Hepatic stellate cell (primary cell): ENCODE measurements around the gene ROPN1L.

ENCODE experiments used
- DNase-seq: peaks from one replicate; pipeline ENCODE4 v3.0.0; 2011; ENCODE audit warnings: low spot score

Gene ROPN1L

DNA sequence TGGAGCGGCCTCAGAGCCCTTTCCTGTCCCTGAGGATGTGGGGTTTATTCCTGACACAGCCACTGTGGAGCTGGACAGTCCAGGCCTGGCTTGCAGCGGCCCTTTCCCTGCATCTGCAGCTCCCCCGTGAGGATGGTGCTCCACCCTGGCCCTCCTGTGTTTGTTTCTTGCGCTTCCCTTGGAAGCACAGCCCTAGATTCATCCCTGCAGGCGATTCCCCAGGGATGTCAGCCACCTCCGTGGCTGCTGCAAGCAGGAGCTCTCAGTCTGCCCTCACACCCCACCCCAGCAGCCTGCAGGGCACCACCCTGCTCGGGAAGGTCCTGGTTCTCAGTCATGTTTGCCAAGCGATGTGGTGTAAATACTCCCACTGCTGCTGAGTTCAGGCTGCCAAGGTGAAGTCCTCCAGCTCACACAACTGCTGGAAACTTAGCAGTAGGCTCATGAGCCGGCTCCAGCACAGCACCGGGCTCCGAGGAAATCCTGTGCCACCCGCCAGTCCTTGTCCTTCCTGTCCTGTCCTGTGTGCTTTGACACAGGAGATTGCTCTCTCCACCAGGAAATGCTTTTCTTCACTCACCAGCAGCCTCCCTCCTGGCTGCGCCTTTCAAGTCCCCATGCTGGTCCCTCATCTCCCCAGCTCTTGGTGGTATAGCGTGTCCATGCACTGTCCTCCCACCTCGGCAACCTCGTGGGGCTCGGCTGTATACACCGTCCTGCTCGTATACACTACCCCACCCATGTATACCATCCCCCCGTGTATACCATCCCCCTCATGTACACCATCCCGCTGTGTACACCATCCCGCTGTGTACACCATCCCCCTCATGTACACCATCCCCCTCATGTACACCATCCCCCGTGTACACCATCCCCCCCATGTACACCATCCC lies 16.2 kb downstream of the ROPN1L start:
- DNase-seq, result no peak

DNA sequence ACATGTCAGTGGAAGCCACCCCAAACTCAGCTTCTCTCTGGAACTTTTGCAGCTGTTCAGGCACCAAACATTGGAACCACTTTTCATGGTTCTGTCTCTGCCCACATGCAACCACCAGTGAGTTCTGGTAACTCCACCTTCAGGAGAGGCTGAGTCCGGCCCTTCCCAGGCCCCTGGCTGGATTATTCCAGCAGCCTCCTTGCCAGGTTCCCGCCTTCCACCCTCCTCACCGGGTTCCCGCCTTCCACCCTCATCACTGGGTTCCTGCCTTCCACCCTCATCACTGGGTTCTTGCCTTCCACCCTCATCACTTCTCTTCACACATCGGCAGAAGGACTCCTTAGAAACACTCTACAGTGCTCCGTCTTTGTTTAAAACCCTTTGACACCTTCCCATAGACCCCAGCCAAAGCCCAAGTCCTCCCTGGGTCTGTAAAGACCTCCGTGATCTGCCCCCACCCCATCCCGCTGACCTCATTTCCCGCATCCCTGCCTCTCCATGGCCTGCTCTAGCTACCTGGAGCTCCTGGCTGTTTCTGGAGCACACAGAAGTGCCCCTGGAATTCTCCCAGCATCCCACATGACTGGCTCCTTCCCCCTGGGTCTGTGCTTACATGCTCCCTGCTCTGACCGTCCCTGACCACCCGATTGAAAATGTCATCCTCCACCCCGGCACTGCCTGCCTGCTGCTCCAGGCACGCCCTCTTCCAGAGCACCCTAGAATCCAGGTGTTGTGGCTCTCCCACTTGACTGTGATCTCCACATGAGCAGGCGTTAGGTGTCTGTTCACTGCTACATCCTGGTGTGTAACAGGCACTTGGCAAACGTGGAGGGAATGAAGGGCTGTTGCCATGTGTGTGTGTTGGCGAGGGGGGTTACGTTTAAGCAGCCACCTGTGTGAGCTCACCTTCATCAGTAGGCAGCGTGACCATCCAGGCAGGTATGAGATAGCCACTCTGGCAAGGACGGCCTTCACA lies 17.7 kb downstream of the ROPN1L start:
- no peak for DNase-seq

DNA sequence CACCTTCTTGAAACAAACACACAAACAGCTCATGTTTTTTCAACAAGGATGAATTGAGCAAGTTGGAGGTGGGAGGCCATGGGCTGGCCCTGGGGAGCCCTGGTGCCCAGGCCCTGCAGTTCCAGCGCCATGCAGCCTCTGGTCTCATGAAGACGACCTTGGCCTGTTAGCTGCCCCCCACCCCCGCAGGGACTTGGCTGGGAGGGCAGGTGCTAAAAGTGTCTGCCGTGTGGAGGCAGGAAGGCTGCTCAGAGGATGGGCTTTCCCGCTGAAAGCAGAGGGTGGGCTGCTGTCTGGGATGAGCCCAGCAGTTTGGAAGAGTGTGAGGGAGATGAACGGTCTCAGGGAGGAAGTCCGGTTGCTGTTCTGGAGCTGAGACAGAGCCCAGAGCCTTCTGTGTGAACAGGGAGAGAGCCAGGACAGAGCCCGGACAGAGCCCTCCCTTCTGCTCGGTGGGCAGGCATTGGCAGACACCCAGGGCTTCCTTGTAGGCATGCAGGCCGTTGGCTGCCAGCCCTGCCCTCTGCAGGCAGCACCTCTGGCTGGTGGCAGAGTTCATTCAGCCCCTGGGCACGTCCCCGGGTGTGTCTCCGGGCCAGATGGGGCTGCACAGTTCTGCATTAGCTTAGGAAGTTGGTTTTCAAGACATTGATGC lies 18.7 kb downstream of the ROPN1L start:
- DNase-seq, result no peak

DNA sequence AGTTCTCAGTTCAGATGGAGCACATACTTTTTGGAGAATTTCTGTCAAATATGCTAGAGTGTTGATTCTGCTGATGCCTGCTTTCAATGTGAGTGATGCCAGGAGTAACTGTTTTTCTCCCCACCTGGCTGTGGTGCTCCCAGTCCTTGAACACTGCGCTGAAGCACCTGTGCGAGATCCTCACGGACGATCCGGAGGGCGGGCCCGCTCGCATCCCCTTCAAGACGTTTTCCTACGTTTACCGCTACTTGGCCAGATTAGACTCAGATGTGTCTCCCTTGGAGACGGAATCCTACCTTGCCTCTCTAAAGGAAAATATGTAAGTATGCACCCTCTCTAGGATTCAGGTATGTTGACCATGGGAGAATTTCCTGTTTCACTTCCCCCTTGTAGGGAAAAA lies 19.4 kb downstream of the ROPN1L start:
- DNase-seq, result no peak

DNA sequence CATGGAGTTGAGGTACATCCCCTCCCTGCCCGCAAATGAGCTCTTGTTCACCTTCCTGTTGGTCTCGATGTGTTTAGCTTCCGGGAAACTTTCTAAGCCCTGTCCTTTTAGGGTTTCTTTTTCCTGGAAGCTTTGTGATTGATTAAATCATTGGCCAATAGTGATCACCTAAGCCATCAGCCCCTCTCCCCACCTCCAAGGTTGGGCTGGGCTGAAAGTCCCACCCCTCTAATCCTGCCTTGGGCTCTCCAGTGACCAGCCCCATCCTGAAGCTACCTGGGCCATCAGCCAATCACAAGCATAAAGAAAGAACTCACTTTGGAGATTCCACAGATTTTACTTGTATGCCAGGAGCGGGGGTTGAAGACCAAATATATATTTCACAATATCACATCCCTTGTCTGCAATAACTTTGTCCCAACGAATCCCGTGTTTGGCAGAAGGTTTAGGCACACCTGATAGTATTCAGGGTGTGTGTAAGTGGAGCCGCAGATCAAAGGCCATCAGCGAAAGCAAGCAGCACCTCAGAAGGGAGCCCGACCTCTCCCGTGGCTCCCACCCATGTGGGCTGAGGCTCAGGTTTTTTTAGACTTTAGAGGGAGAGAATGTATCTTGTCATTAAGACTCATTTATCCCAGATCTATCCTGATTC lies 20.4 kb downstream of the ROPN1L start:
- DNase-seq, result no peak

DNA sequence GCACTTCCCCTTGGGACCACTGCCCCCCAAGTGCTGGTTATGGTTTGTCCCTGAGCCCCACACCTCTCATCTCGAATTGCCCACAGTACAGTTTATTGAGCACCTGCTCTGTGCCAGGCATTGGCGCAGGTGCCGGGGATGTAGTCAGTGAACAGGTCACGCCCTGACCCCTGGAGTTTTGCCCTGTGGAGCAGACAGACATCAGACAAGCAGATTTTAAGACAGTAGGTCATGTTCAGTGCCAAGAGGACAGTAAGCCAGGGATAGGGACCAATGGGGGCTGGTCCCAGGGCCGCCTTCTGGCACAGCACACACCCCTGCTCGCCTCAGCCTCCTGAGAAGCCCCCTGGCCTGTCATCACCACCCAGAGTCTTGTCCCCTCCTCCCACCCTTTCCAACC lies 21.9 kb downstream of the ROPN1L start:
- DNase-seq, result no peak

DNA sequence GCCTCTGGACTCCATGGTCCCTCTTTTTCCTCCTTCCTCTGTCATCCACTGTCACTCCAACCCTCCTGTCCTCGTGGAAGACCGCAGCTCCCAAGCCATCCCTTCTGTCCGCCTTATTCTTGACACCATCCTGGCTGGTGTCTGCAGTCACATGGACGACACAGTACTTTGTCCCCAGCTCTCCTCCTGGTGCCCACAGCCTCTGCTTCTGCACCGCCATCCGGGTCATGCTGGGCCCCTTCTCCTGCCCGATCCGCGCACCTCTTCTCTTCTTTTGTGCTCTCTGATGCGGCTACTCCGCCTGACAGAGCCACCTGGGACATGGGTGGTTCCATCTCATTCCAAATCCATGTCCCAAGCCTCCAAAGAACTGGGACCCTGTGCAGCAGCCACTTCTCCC lies 22.5 kb downstream of the ROPN1L start:
- DNase-seq, result no peak

DNA sequence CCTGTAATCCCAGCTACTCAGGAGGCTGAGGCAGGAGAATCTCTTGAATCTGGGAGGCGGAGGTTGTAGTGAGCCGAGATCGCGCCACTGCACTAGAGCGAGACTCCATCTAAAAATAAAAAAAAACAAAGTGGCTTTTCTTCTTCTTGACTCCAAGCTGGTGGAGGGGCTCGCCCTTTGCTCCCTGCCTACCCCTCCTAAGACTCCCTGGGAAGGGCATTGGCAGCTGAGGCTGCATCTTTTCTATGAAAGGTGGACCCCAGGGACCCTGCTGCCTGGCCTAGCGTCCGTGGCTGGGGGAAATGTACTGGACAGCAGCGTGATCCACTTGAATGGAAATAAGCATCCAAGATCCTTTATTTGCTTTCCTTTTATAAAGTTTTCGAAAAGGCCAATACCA lies 24.0 kb downstream of the ROPN1L start:
- DNase-seq, result no peak

DNA sequence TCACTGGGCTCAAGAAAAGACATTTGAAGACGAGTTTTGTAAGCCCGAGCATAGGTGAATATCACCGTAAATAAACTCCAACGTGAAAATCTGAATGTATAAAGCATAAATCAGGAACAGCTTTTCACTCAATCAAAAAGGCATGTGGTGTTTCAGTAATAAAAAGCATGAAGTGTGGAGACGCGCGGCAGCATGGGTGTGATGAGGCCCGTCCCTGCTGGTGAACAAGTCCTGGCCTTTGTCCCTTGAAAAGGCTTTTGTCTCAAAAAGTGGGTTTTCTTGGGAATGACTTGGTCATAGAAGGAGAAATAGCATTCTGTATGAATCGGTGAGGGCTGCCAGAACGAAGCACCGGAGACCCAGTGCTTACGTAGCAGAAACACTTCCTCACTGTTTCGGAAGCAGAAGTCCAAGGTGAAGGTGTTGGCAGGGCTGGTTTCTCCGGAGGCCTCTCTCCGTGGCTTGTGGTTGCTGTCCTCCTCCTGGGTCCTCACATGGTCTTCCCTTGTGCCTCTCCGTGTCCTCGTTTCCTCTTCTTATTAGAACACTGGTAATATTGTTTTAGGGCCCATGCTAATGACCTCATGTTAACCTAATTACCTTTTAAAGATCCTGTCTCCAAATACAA lies 24.9 kb downstream of the ROPN1L start:
- no peak for DNase-seq

DNA sequence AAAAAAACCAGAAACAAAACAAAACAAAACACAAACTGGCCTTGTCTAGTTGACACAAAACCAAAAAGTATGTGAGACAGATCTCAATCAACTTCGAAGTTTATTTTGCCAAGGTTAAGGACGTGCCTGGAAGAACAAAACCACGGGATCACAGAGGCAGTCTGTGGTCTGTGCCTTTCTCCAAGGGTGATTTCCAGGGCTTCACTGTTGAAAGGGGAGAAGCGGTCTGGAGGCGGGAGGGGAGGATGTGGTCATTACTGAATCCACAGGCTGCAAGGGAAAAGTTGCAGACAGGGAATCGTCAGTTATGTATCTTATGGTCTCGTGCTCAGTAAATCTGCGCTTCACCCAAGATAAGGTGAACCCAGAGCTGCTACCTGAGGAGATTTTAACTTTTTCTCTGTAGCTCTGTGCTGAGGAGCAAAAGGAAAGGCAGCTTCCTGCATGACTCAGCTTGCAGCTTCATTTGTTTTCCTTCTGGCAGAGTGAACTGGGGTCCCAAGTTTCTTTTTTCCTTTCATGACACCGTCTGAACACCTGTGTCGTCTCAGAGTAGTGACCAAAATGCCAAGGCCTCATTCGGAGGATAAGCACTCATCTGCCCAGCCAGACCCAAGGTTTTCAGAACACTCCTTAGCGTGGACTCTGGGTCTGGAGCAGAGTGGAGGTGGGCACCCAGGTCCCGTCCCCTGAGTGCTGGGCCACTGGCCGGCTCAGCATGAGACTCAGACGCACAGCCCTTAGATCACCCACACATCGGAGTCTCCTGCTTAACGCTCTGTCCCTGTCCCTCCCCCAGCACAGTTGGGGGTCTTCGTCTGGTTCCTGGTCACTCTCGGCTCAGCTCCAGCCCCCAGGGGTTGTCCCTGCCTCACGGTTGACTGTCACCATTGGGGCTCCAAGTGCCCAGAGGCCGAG lies 25.9 kb downstream of the ROPN1L start:
- peak; percentile 75 for DNase-seq

DNA sequence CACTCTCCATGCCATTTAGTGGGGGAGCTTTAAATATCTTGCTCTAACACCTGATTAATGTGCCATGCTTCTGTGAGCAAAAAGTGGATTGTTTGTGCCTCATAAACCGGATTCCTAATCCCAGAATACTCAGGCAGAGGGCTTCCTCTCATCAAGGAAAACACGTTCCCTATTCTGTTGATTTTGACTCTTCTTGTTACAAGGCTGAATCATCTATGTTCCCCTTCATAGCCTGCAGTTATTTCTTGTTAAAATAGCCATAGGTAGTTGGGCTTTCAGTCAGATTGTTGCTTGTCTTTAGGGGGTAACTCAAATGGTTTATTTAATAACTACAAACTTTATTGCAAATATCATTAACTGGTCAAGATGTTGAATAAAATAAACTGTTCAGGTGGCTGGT lies 26.6 kb downstream of the ROPN1L start:
- no peak for DNase-seq

DNA sequence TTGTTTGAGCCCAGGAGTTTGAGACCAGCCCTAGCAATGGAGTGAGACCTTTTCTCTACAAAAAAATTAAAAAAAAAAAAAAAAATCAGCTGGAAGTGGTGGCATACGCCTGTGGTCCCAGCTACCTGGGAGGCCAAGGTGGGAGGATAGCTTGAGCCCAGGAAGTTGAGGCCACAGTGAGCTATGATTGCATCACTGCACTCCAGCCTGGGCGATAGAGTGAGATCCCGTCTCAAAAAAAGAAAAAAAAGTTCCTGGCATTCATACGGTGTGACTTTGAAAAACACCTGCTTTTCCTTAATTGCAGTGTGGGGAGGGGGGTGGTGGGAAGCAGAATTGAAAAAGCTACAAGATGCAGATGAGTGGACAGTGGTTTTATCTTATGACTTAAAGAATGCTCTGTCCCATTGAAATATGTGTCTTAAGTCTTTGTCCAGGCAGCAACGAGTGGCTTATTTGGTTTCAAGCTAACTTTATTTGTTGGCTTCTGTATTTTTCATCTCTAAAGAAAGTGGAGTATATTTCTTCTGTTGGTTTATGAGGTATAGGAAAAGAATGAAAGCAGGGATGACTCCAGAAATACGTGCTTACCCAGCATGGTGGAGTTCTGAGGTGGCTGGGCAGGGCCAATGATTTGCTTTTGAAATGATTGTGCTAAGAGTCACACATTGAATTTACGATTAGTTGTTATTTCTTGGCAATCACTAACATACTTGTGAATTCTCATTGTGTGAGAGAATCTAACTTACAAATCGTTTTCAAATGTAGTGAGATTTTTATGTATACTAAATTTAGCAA lies 27.8 kb downstream of the ROPN1L start:
- no peak for DNase-seq

DNA sequence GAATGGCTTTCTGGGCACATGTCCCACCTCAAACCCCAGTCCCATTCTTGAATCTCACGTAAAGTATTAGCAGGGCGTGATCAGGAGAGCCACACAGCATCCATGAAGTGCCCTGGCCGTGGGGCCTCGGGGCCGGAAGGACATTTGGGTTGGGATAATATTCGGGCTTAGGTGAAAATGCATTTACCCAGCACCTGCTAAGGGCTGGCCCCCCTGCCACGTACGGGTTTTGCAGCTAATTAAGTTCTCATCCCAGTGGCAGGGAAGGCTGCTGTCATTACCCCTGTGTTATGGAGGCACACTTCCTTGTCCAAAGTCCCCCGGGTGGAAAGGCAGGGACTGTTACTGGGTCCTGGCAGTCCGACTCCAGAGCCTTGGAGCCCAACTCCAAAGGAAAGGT lies 29.0 kb downstream of the ROPN1L start:
- no peak for DNase-seq

DNA sequence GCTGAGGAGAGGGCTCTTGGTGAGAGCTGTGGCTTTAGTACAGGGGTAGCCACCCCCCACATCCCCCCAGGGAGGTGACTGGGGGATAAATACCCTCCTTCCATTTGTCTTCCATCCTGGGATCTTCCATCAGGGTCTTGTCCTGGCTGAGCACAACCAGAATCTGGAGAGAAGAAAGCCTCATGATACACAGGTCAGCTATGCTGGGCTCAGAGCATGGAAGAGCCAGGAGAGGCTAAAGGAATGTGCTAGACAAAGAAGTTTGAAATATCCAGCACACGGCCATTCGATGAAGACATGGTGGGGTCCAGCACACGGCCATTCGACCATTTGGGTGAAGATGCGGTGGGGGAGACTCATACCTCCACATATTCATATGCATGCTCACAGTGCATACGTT lies 30.0 kb downstream of the ROPN1L start:
- peak; percentile 58 for DNase-seq

DNA sequence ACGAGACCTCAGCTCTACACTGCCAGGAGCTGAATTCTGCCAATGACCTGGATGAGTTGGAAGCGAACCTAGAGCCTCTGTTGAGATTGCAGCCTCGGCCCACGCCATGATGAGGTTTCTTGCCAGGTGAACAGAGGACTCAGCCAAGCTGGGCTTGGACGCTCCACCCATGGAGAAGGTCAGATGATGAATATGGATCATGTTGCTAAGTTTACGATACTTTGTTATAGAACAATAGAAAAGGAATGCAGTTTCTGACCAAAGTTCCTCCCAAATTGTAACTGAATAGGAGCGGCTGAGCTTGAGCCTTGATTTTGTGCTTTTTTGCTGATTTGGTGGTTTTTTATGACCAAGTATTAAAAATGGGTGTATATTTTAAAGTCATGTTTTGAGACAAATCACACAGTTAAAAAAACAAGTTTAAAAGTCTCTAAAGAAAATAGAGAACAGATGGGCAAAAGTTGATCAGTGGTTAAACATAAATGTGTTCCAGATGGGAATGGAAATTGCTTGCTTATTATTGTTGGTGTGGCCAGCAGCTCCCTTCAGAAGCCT lies 32.9 kb downstream of the ROPN1L start:
- DNase-seq, result no peak

DNA sequence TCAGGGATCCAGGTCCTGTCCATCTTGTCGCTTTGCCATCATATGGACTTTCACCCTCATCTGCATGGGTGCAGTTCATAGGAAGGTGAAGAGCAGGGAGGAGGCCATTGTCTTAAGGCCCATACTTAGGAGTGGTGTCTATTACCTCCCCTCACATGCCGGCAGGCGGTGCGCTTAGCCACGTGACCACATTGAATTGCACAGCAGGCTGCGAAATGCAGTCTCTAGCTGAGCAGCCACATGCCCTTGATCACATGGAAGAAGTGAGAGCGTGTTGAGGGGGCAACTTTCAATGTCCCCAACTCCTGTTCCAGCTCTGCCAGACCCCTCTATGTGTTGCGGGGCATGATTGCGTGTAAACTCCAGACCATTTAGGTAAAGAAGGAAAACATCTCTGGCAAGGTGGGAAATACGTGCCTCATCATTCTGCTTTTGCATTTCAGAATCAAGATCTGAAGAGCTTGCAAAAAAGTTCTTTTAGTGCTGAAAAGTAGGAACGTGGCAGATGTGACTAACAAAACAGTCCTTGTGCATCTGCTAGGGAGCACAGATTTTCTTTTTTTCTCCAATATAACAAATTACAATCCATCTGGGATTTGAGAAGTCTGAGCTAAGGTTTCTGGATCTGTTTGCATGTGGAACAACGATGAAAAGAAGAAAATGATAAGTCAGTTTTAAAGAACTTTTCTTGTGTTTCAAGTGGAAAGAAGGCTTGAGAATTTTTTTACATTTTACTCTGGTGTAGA lies 34.4 kb downstream of the ROPN1L start:
- DNase-seq, result no peak

DNA sequence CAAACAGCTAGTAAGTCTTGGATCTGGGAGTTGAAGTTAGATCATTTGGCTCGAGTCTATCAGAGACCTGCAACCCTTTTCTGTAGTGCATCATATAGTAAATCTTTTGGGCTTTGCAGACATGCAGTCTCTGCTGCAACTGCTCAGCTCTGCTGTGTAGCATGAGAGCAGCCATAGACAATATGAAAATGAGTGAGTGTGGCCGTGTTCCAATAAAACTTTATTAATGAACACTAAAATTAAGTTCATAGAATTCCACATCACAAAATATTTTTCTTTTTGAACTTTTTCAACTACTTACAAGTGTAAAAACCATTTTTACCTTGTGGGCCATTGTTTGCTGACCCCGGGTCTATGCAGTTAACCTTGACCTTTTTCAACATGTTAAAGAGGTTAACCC lies 35.2 kb downstream of the ROPN1L start:
- no peak for DNase-seq

DNA sequence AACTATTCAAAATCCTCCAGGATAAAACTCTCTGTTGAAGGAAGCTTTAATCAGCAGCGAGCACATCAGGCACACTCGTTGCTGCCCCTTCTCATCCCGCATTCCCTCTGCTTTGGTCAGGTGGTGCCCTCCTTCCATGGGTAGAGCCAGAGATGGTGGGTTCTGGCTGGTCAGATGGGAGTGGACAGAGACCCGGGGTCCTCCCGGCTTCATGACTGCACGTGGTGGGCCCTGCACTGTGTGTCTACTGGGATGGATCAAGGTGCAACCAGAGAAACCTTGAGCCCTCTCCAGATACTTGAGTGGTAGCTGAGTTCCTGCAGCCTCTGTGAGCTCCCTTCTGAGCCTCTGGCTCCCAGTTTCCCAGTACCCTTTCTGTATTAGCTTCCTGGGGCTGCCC lies 36.3 kb downstream of the ROPN1L start:
- DNase-seq, result no peak

DNA sequence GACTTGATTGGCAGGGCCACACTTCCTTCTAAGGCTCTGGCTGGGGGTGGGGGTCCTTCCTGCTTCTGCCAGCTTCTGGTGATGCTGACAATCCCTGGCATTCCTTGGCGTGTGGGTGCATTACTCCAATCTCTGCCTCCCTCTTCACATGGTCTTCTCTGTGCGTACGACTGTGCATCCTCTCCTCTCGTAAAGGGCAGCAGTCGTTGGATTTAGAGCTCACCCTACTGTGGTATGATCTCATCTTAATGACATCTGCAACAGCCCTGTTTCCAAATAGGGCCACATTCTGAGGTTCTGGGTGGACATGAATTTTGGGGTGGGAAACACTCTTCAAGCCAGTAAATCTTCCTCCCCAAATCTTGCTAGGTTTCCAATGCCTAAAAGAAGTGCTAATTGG lies 36.8 kb downstream of the ROPN1L start:
- no peak for DNase-seq
